ENCODE results near the gene MMRN1.

MMRN1 gene

GRCh38 chr4:89995006-89995405, 100.4 kb downstream of the MMRN1 start:
- TF ChIP-seq CTCF (IDR thresholded peaks at IDR 0.05; ENCODE audit: low read depth, low read length) = no peak
- no peak for DNase-seq
- no peaks in the 10 kb centered on the region for H3K9me3 ChIP-seq

GRCh38 chr4:89995814-89996213, 101.2 kb downstream of the MMRN1 start:
- no peak overlapping the region for H3K4me3 ChIP-seq (ENCODE audit: low read depth, low read length)
- no peak for DNase-seq
- TF ChIP-seq CTCF (IDR thresholded peaks at IDR 0.05; ENCODE audit: low read depth, low read length) = no peak
- 0 out of 2 replicates have a peak, but pooled peaks cover 4% of the 10 kb centered on the region for H3K4me1 ChIP-seq
- H3K27me3 ChIP-seq = peaks cover 13% of the 10 kb centered on the region
- H3K36me3 ChIP-seq = no peaks in the 10 kb centered on the region
- H3K9me3 ChIP-seq = no peaks in the 10 kb centered on the region

More at GRCh38 chr4:89995006-89995405, 100.4 kb downstream of the MMRN1 start:
- H3K27me3 ChIP-seq = peaks cover 13% of the 10 kb centered on the region
- no peak overlapping the region for H3K4me3 ChIP-seq (ENCODE audit: low read depth, low read length)
- H3K36me3 ChIP-seq = no peaks in the 10 kb centered on the region
- H3K4me1 ChIP-seq = 0 out of 2 replicates have a peak, but pooled peaks cover 4% of the 10 kb centered on the region

- Histone ChIP-seq H3K4me1 (0 out of 2 replicates have a peak, but pooled peaks cover 4% of the 10 kb centered on the region), H3K36me3 (no peaks in the 10 kb centered on the region), H3K9me3 (no peaks in the 10 kb centered on the region), H3K4me3 (ENCODE audit: low read depth, low read length) (no peak overlapping the region), H3K27me3 (peaks cover 13% of the 10 kb centered on the region)
- no peak for DNase-seq
- no peak for TF ChIP-seq CTCF (IDR thresholded peaks at IDR 0.05; ENCODE audit: low read depth, low read length)
These were observed 102.6 kb downstream of the MMRN1 start for GRCh38 chr4:89997171-89997704.

GRCh38 chr4:89998469-89999011, 103.9 kb downstream of the MMRN1 start:
- Histone ChIP-seq H3K9me3 (no peaks in the 10 kb centered on the region), H3K36me3 (no peaks in the 10 kb centered on the region), H3K4me3 (ENCODE audit: low read depth, low read length) (no peak overlapping the region), H3K27me3 (peaks cover 13% of the 10 kb centered on the region), H3K4me1 (0 out of 2 replicates have a peak, but pooled peaks cover 4% of the 10 kb centered on the region)
- no peak for DNase-seq
- TF ChIP-seq CTCF (IDR thresholded peaks at IDR 0.05; ENCODE audit: low read depth, low read length) = peak; percentile 28

- peaks cover 13% of the 10 kb centered on the region for H3K27me3 ChIP-seq
- no peak for TF ChIP-seq CTCF (IDR thresholded peaks at IDR 0.05; ENCODE audit: low read depth, low read length)
These were observed 106.4 kb downstream of the MMRN1 start for GRCh38 chr4:90001023-90001422.

GRCh38 chr4:90002441-90003062, 107.9 kb downstream of the MMRN1 start:
- Histone ChIP-seq H3K36me3 (no peaks in the 10 kb centered on the region), H3K4me3 (ENCODE audit: low read depth, low read length) (no peak overlapping the region), H3K27me3 (peaks cover 9% of the 10 kb centered on the region), H3K9me3 (no peaks in the 10 kb centered on the region), H3K4me1 (0 out of 2 replicates have a peak, but pooled peaks cover 2% of the 10 kb centered on the region)
- TF ChIP-seq CTCF (IDR thresholded peaks at IDR 0.05; ENCODE audit: low read depth, low read length) = no peak
- no peak for DNase-seq

More at GRCh38 chr4:90001023-90001422, 106.4 kb downstream of the MMRN1 start:
- H3K36me3 ChIP-seq = no peaks in the 10 kb centered on the region
- H3K9me3 ChIP-seq = no peaks in the 10 kb centered on the region
- 0 out of 2 replicates have a peak, but pooled peaks cover 4% of the 10 kb centered on the region for H3K4me1 ChIP-seq
- H3K4me3 ChIP-seq (ENCODE audit: low read depth, low read length) = no peak overlapping the region
- no peak for DNase-seq

Measured in BE2C (cell line).